ENCODE results near the gene CTNNBIP1. TPM values are rescaled to one million over a fixed set of nuclear protein-coding genes. Genes with fewer than 3 reads are reported as not detected.
"Not testable (repeated sequence)": the region's sequence is repeated elsewhere in the genome, so short reads cannot be mapped to it uniquely, and the experiment has no call there.

The CTNNBIP1 gene
- total RNA-seq, 4 donors from 2014 or later = 478 to 742 (median 566) TPM

GRCh38 chr1:9929431-9930385 is 19.6 kb upstream of the CTNNBIP1 start:
- no peak for TF ChIP-seq CTCF (IDR thresholded peaks at IDR 0.05)
- intact Hi-C loops (cut with DNase I; ENCODE audit: low total_unique reads) = no loop called here
- no peak overlapping the region for H3K4me3 ChIP-seq (ENCODE audit: low read depth, poor library complexity, severe bottlenecking)
- WGBS, 2 donors = 81 to 84% methylated on average over 15 of the region's 15 CpGs
- DNase-seq (ENCODE audit: low spot score in 2 of 2) = peak in 1 of 2 donors; percentile 49

- 91 to 94% methylated on average over 5 of the region's 5 CpGs for WGBS, 2 donors
- no peak for DNase-seq (ENCODE audit: low spot score in 2 of 2)
- intact Hi-C loops (cut with DNase I; ENCODE audit: low total_unique reads) = no loop called here
- no peak for TF ChIP-seq CTCF (IDR thresholded peaks at IDR 0.05)
- TF ChIP-seq POLR2A (IDR thresholded peaks at IDR 0.05) = no peak
- H3K4me3 ChIP-seq (ENCODE audit: low read depth, poor library complexity, severe bottlenecking) = no peak overlapping the region
These were observed 17.2 kb upstream of the CTNNBIP1 start for GRCh38 chr1:9927259-9927658.

- TF ChIP-seq CTCF (IDR thresholded peaks at IDR 0.05) (no peak), POLR2A (IDR thresholded peaks at IDR 0.05) (no peak)
- intact Hi-C loops (cut with DNase I; ENCODE audit: low total_unique reads) = no loop called here
- 73 to 75% methylated on average over 5 of the region's 5 CpGs for WGBS, 2 donors
- peak in 1 of 2 donors; percentile 15 for DNase-seq (ENCODE audit: low spot score in 2 of 2)
- H3K4me3 ChIP-seq (ENCODE audit: low read depth, poor library complexity, severe bottlenecking) = no peak overlapping the region
These were observed 12.3 kb upstream of the CTNNBIP1 start for GRCh38 chr1:9922342-9922741.

GRCh38 chr1:9920606-9921005 is 10.5 kb upstream of the CTNNBIP1 start:
- peak in 1 of 2 donors; percentile 20 for DNase-seq (ENCODE audit: low spot score in 2 of 2)
- intact Hi-C loops (cut with DNase I; ENCODE audit: low total_unique reads) = no loop called here
- 81 to 87% methylated on average over 5 of the region's 5 CpGs for WGBS, 2 donors
- no peak overlapping the region for H3K4me3 ChIP-seq (ENCODE audit: low read depth, poor library complexity, severe bottlenecking)
- no peak for TF ChIP-seq CTCF (IDR thresholded peaks at IDR 0.05)
- TF ChIP-seq POLR2A (IDR thresholded peaks at IDR 0.05) = no peak

- intact Hi-C loops (cut with DNase I; ENCODE audit: low total_unique reads) = no loop called here
- no peak for DNase-seq (ENCODE audit: low spot score in 2 of 2)
- no peak for TF ChIP-seq CTCF (IDR thresholded peaks at IDR 0.05)
- TF ChIP-seq POLR2A (IDR thresholded peaks at IDR 0.05) = no peak
- 91 to 93% methylated on average over 1 of the region's 1 CpG for WGBS, 2 donors
- no peak overlapping the region for H3K4me3 ChIP-seq (ENCODE audit: low read depth, poor library complexity, severe bottlenecking)
These were observed 7.8 kb upstream of the CTNNBIP1 start for GRCh38 chr1:9917901-9918300.

- WGBS, 2 donors = 95 to 100% methylated on average over 3 of the region's 3 CpGs
These were observed 7.4 kb upstream of the CTNNBIP1 start for GRCh38 chr1:9917495-9917894.

More at GRCh38 chr1:9917495-9917894, 7.4 kb upstream of the CTNNBIP1 start:
- DNase-seq (ENCODE audit: low spot score in 2 of 2) = peak in 1 of 2 donors; percentile 40
- intact Hi-C loops (cut with DNase I; ENCODE audit: low total_unique reads); H3K4me3 ChIP-seq (ENCODE audit: low read depth, poor library complexity, severe bottlenecking): not testable (repeated sequence)

All from lower leg skin (tissue), 4 donors.